Keratinocyte (primary cell): ENCODE measurements around the gene EXD3. TPM values are rescaled to one million over a fixed set of nuclear protein-coding genes. Genes with fewer than 3 reads are reported as not detected.
A peak's percentile ranks its signal among the peaks of the same experiment; 100 is the strongest.

Experiments used
- DNase-seq: peaks from one replicate; pipeline ENCODE4 v3.0.0-alpha.2; 2011; ENCODE audit warnings: low read depth, missing footprints, low spot score
- FAIRE-seq: peaks from 2 replicates; lab custom pipeline; 2011; peaks lifted over from hg19 to GRCh38; lab: Jason Lieb, UNC
- H2AFZ ChIP-seq: 2 replicates; pipeline ENCODE4 v1.6.0; 2012; ENCODE audit warnings: low read length, control low read depth, inconsistent platforms; ENCODE audit not compliant: control insufficient read depth
- H3K27ac ChIP-seq: 2 replicates; pipeline ENCODE4 v1.5.1; 2011; ENCODE audit warnings: low read length; ENCODE audit not compliant: control insufficient read depth, insufficient read depth
- H3K27me3 ChIP-seq: 3 replicates; pipeline ENCODE4 v1.6.0; 2011; ENCODE audit warnings: low read length; ENCODE audit not compliant: control insufficient read depth, insufficient read depth; ENCODE audit errors: extremely low read depth
- H3K36me3 ChIP-seq, 2 experiments: 2 replicates in 1 of 2; 3 replicates in 1 of 2; pipeline ENCODE4 v1.5.1; 2011; ENCODE audit warnings: low read length in 2 of 2, mild to moderate bottlenecking in 1 of 2; ENCODE audit not compliant: control insufficient read depth in 2 of 2, insufficient read depth in 2 of 2; ENCODE audit errors: extremely low read depth in 1 of 2
- H3K4me1 ChIP-seq: 3 replicates; pipeline ENCODE4 v1.5.1; 2011; ENCODE audit warnings: low read length; ENCODE audit not compliant: control insufficient read depth, insufficient read depth; ENCODE audit errors: extremely low read depth
- H3K4me2 ChIP-seq: 3 replicates; pipeline ENCODE4 v1.6.0; 2011; ENCODE audit warnings: low read depth, low read length; ENCODE audit not compliant: control insufficient read depth, insufficient read depth; ENCODE audit errors: extremely low read depth
- H3K4me3 ChIP-seq, 3 experiments: fragments of 200-600 bp in 1 of 3; sonication (generic) in 1 of 3; 2 replicates in 2 of 3; 3 replicates in 1 of 3; pipeline ENCODE4 v1.5.1; 2011 to 2016; ENCODE audit warnings: low read length in 3 of 3, mild to moderate bottlenecking in 3 of 3, control low read depth in 2 of 3, inconsistent platforms in 1 of 3, low read depth in 1 of 3, mixed read lengths in 1 of 3, mixed run types in 1 of 3, moderate library complexity in 1 of 3; ENCODE audit not compliant: control insufficient read depth in 2 of 3, insufficient read depth in 2 of 3; ENCODE audit errors: extremely low read depth in 1 of 3
- H3K79me2 ChIP-seq: 2 replicates; pipeline ENCODE4 v1.6.0; 2012; ENCODE audit warnings: low read length; ENCODE audit not compliant: control insufficient read depth, insufficient read depth
- H3K9ac ChIP-seq: 3 replicates; pipeline ENCODE4 v1.6.0; 2011; ENCODE audit warnings: low read length; ENCODE audit not compliant: control insufficient read depth, insufficient read depth; ENCODE audit errors: extremely low read depth
- H3K9me1 ChIP-seq: 3 replicates; pipeline ENCODE4 v1.6.0; 2011; ENCODE audit warnings: low read length; ENCODE audit not compliant: control insufficient read depth, insufficient read depth; ENCODE audit errors: extremely low read depth
- H3K9me3 ChIP-seq: 2 replicates; pipeline ENCODE4 v1.5.1; 2012; ENCODE audit warnings: low read depth, low read length; ENCODE audit not compliant: control insufficient read depth
- H4K20me1 ChIP-seq: 3 replicates; pipeline ENCODE4 v1.6.0; 2011; ENCODE audit warnings: low read length; ENCODE audit not compliant: control insufficient read depth, insufficient read depth; ENCODE audit errors: extremely low read depth
- CTCF ChIP-seq, 3 experiments: IDR thresholded peaks in 1 of 3; conservative IDR thresholded peaks in 1 of 3; optimal IDR thresholded peaks in 1 of 3; 2 replicates in 2 of 3; 3 replicates in 1 of 3; pipeline versions ENCODE3 to v1.5.1; 2011; ENCODE audit warnings: low read length in 3 of 3, mild to moderate bottlenecking in 3 of 3, moderate library complexity in 2 of 3, control low read depth in 1 of 3, inconsistent platforms in 1 of 3; ENCODE audit not compliant: insufficient read depth in 2 of 3; ENCODE audit errors: extremely low read depth in 1 of 3
- EZH2 ChIP-seq: IDR thresholded peaks from one replicate; pipeline ENCODE4 v1.6.1; 2012; ENCODE audit warnings: inconsistent platforms, mild to moderate bottlenecking, low read length, moderate library complexity
- dilution Hi-C: fragments of 300-500 bp; cut with MboI; formaldehyde crosslinking; loops from one replicate; pipeline ENCODE4 v1.7.0; 2020; ENCODE audit warnings: low sequenced_read_pairs; ENCODE audit not compliant: extremely low pct_ligation_motif_present
- polyA plus RNA-seq, 5 experiments: library from polyadenylated mRNA; depleted of rRNA in 3 of 5; stranded (reverse) in 3 of 5; stranded (forward) in 1 of 5; unstranded in 1 of 5; fragments of >200 nt; gene quantifications; 1 replicate in 1 of 5; 2 replicates in 3 of 5; 3 replicates in 1 of 5; pipeline versions ENCODE4 v1.2.1 to v1.2.3, GENCODE V29; 2011 to 2012; ENCODE audit warnings: missing spikeins in 2 of 5, low read depth in 1 of 5, low replicate concordance in 1 of 5

The EXD3 gene
- polyA plus RNA-seq, 1 donor (not counting 4 experiments of a cell fraction or from before 2014, with no cell fraction given), result 1.5 TPM

- H3K36me3 ChIP-seq, result peaks cover 8 to 14% of the 10 kb centered on the region in 2 experiments
- no peak overlapping the region for H3K9ac ChIP-seq
- DNase-seq, result no peak
- peaks cover 3% of the 10 kb centered on the region for H3K27me3 ChIP-seq
- peaks cover 8% of the 10 kb centered on the region for H3K4me1 ChIP-seq
- dilution Hi-C loops, result no loop called here
- H3K9me1 ChIP-seq, result no peaks in the 10 kb centered on the region
- TF ChIP-seq CTCF (optimal IDR thresholded peaks at IDR 0.05 in 1 of 3, IDR thresholded peaks at IDR 0.05 in 1 of 3, conservative IDR thresholded peaks at IDR 0.05 in 1 of 3; ENCODE audit: extremely low read depth in 1 of 3, insufficient read depth in 2 of 3, low read length in 3 of 3) (no peak), EZH2 (no peak)
- H2AFZ ChIP-seq, result no peak overlapping the region
- no peak for FAIRE-seq
- no peaks in the 10 kb centered on the region for H3K9me3 ChIP-seq
- peaks cover 25% of the 10 kb centered on the region for H3K79me2 ChIP-seq
- no peak overlapping the region for H3K4me3 ChIP-seq
- no peak overlapping the region for H3K27ac ChIP-seq
- H3K4me2 ChIP-seq, result no peak overlapping the region
- peaks cover 3% of the 10 kb centered on the region for H4K20me1 ChIP-seq
Observed at GRCh38 chr9:137279741-137280473, 143.1 kb downstream of the EXD3 start.

GRCh38 chr9:137278721-137279711 is 143.9 kb downstream of the EXD3 start:
- Histone ChIP-seq H3K4me1 (peaks cover 15% of the 10 kb centered on the region), H3K79me2 (peaks cover 25% of the 10 kb centered on the region), H3K36me3 (peaks cover 8 to 14% of the 10 kb centered on the region in 2 experiments), H4K20me1 (peaks cover 3% of the 10 kb centered on the region), H3K9me3 (no peaks in the 10 kb centered on the region), H3K9ac (peak overlapping the region; percentile 81), H3K4me3 (peak overlapping the region in 2 of 3 experiments; percentile 71 to 77), H3K9me1 (no peaks in the 10 kb centered on the region), H3K4me2 (peak overlapping the region; percentile 77), H3K27ac (no peak overlapping the region), H2AFZ (no peak overlapping the region), H3K27me3 (peaks cover 3% of the 10 kb centered on the region)
- no peak for TF ChIP-seq EZH2
- no peak for TF ChIP-seq CTCF (optimal IDR thresholded peaks at IDR 0.05 in 1 of 3, IDR thresholded peaks at IDR 0.05 in 1 of 3, conservative IDR thresholded peaks at IDR 0.05 in 1 of 3; ENCODE audit: extremely low read depth in 1 of 3, insufficient read depth in 2 of 3, low read length in 3 of 3)
- DNase-seq (no peak), FAIRE-seq (no peak)
- dilution Hi-C loops, result no loop called here
